Testis (tissue), 2 donors: ENCODE results near the gene SUPT20H.

Source experiments
- POLR2A ChIP-seq: fragments of 450-650 bp; IDR thresholded peaks from one replicate; pipeline ENCODE4 v1.6.1; 2017; ENCODE audit warnings: antibody characterized with exemption, mild to moderate bottlenecking, moderate library complexity
- TF ChIP-seq, protein P1 (sequence below), 3 experiments: fragments of 450-650 bp in 2 of 3; fragments of 200-600 bp in 1 of 3; sonication (generic) in 1 of 3; IDR thresholded peaks; one replicate each; pipeline ENCODE4 v1.5.1; 2016 to 2019; ENCODE audit warnings: antibody characterized with exemption in 3 of 3, mild to moderate bottlenecking in 2 of 3, moderate library complexity in 1 of 3

DNA sequence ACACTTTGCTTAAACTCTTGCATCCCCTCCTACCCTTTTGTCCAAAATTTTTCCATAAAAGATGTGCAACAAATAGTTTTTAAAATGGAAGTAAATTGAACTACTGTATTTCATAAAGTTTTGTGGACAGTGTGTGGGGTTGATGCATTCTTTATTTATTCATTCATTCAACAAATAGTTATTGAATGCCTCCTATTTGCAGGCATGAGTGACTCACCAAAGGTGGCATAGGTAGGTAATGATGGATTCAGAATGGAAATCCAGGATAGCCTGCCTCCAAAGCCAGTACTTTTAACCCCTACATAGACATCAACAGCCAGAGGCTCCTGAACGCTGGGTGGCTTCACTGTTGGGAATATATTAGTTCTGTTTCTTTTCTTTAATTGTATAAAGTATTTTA lies 48.4 kb upstream of the SUPT20H start:
- TF ChIP-seq, protein P1, sequence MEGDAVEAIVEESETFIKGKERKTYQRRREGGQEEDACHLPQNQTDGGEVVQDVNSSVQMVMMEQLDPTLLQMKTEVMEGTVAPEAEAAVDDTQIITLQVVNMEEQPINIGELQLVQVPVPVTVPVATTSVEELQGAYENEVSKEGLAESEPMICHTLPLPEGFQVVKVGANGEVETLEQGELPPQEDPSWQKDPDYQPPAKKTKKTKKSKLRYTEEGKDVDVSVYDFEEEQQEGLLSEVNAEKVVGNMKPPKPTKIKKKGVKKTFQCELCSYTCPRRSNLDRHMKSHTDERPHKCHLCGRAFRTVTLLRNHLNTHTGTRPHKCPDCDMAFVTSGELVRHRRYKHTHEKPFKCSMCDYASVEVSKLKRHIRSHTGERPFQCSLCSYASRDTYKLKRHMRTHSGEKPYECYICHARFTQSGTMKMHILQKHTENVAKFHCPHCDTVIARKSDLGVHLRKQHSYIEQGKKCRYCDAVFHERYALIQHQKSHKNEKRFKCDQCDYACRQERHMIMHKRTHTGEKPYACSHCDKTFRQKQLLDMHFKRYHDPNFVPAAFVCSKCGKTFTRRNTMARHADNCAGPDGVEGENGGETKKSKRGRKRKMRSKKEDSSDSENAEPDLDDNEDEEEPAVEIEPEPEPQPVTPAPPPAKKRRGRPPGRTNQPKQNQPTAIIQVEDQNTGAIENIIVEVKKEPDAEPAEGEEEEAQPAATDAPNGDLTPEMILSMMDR (IDR thresholded peaks at IDR 0.05): no peak
- TF ChIP-seq POLR2A: no peak
